SKM-1 (cell line): ENCODE results near the gene RIPOR1.
"Not testable (repeated sequence)": the region's sequence is repeated elsewhere in the genome, so short reads cannot be mapped to it uniquely, and the experiment has no call there.

Experiments
- DNase-seq: peaks from one replicate; lab custom pipeline; 2025; ENCODE audit not compliant: unreplicated experiment; lab: John Stamatoyannopoulos, UW

Gene RIPOR1, protein sequence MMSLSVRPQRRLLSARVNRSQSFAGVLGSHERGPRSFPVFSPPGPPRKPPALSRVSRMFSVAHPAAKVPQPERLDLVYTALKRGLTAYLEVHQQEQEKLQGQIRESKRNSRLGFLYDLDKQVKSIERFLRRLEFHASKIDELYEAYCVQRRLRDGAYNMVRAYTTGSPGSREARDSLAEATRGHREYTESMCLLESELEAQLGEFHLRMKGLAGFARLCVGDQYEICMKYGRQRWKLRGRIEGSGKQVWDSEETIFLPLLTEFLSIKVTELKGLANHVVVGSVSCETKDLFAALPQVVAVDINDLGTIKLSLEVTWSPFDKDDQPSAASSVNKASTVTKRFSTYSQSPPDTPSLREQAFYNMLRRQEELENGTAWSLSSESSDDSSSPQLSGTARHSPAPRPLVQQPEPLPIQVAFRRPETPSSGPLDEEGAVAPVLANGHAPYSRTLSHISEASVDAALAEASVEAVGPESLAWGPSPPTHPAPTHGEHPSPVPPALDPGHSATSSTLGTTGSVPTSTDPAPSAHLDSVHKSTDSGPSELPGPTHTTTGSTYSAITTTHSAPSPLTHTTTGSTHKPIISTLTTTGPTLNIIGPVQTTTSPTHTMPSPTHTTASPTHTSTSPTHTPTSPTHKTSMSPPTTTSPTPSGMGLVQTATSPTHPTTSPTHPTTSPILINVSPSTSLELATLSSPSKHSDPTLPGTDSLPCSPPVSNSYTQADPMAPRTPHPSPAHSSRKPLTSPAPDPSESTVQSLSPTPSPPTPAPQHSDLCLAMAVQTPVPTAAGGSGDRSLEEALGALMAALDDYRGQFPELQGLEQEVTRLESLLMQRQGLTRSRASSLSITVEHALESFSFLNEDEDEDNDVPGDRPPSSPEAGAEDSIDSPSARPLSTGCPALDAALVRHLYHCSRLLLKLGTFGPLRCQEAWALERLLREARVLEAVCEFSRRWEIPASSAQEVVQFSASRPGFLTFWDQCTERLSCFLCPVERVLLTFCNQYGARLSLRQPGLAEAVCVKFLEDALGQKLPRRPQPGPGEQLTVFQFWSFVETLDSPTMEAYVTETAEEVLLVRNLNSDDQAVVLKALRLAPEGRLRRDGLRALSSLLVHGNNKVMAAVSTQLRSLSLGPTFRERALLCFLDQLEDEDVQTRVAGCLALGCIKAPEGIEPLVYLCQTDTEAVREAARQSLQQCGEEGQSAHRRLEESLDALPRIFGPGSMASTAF

DNA sequence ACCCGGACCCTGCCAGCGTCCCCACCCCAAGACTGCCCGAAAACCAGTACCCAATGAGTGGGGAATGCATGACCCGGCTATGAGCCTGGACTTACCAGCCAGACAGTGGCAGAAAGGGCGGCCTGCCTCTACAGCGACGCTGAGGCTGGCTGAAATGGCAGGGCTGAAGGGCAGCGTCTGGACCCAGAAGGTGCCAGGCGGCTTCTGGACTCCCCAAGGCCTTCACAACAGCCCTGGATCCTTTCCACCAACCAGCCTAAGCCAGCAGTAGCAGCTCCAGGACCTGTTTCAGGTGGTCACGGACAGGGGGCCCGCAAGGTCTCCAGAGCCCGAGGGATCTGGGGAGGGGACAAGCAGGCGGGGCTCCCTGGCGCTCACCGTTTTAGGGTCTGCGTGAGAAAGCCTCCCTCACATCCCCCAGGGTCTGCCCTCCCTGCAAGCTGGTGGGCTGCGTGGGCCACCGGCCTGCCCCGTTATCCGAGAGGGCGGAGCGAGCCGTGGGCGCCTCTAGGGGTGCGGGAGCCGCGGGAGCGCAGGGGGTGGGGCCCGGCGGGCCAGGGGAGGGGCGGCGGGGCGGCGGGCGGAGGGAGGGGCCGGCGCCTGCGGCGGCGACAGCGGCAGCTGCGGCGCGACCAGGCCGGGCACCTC, at the start of gene RIPOR1:
RIPOR1 (plus strand) TSS at position 608 of the 648 bp plus-strand sequence. CDS start 9,618 bp downstream, outside the sequence.
- no peak for DNase-seq

DNA sequence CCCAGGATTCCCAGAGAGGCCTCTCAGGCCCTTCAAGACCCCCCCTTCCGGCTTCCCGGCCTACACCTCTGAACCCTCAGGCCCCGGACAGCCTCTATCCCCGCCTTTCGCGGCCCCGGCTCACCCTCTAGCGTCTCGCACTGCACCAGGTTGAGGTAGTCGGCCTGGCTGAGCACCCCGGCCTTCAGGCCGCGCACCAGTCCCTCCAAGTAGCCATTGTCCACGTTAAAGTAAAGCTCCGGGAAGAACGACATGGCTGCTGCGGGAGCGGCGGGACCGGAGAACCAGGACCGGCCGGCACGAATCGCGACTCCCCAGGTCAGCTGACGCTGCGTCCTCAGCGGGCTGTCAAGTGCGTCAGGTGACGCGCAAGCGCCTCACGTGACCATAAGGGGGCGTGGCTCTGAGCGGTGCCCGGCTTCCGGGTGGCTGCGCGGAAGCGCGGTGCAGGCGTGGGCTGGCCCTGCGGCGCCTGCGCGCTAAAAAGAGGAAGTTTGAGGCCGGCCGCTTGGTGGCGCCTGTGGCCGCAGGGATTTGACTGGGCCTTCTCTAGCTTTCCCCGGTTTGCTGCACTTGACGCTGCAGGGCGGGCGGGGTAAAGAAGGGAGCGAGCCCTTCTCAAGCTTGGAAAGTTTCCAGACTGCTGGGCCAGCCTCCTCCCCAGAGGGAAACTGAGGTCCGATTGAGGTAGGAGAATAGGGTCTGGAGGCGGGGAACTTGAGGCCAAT, 47.6 kb upstream of the RIPOR1 start, which contains the start of gene ATP6V0D1:
ATP6V0D1 (minus strand) TSS at position 325 of the 728 bp plus-strand sequence; CDS start at position 254, 71 bp downstream.
- peak; percentile 94 for DNase-seq

DNA sequence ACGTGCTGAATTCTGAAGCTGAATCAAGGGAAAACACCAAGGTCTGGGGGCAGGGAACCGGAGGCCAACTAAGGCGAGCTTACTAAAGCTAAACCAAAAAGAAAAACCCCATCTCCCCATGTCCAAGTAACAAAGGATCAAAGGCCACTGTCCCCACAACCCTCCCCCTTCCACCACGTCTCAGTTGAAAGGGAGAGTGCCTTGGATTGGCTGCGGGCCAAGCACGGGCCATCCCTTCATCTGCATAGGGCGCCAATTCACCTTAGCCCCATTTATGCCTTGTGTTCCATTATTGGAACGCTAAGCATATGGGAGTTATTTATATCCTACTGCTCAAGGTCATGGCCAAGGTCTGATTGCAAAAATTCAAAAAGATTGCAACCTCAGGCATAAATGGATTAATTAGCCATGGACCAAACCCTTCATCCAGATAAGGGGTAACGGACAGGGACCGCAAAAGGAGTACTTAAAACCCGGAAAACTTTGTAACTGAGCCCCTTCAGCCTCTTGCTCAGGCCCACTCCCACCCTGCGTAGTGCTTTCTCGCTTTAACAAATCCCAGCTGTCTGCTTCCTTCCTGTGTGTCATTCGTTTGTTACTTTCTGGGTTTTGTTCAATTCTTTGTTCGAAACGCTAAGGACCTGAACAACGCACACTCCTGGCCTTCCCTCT, 46.9 kb upstream of the RIPOR1 start:
- no peak for DNase-seq

DNA sequence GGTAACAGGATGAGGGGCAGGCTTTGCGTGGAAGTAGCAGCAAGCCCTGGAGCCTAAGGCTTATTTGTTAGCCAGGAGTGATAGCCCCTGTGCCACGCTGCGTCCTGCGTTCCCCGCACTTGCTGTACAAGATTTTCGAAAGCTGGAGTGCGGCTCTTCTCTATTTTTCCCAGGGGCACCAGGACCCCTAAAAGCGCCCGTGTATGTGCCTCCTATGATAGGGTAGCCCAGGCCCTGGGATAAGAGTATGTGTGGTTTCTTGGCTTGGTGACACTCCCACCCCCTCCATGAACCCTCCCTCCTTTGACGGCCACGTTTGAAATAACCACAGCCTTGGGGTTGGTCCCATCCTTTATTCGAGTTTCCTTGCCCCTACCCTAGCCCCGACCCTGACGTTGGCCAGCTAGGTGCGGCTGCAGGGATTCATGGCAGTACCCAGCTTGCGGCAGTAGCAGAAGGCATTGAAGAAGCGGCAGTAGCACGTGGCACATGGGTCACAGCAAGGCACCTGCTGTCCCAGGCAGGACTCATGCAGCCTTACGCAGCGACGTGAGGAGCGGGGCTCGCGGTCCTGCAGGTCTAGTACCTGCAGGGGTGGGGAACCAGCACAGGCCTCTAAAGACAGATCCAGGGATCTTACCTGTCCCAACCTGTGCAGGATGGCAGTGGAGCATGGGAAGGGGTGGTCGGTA, 46.2 kb upstream of the RIPOR1 start:
- no peak for DNase-seq

DNA sequence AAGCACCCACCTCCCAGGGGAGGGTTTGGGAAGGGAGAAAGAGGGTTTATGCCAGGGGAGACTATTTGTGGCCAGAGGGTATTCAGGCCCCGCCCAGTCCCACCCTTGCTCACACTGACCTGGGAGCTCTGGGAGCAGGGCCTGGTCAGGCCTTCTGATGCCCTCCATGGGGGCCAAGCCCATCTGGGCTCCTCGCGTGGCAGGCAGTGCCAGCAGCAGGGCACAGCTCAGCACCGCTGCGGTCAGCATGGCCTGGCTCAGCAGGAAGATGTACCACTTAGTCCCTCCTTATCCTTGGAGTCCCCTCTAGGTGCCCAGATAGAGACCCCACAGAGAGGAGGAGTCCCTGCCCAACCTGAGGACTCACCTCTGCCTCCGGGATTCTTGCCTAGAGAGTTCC, 45.5 kb upstream of the RIPOR1 start, which contains the start of gene AGRP:
AGRP (minus strand) TSS at position 398 of the 400 bp plus-strand sequence; CDS start at position 249, 149 bp downstream.
- DNase-seq, result no peak

DNA sequence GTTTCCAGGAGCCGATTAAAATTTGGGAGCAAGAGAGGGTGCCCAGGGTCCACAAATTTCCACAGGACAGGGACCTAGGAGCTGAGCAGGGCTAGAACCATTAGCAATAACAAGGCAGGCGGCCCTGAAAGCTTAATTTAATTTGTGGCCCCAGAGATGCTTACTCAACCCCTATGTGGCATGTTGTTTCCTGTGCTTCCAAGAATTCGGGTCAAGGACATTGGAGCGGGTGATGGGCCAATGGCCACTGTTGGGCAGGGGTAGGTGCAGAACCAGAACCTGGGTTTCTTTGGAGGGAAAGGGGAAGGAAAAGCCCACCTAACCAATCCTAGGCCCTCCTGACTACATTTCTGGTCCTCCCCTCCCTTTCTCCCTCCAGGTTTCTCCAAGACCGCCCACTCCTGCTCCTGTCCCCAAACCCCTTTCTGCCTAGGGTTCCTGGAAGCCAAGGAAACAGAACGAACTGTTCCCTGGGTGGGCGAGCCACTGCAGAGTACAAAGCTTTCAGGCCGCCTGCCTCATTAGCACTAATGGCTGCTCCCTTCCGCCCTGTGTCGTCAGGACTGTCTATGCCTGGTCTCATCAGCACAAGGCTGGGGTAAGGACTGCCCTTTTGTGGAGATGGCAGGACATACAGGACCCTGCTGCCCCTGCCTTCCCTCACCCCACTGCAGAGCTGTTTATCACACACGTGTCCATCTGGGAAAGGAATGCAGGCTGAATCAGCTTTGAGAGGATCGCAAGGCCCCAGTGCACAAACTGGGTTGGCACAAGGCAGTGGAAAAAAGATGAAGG, 44.7 kb upstream of the RIPOR1 start:
- no peak for DNase-seq

DNA sequence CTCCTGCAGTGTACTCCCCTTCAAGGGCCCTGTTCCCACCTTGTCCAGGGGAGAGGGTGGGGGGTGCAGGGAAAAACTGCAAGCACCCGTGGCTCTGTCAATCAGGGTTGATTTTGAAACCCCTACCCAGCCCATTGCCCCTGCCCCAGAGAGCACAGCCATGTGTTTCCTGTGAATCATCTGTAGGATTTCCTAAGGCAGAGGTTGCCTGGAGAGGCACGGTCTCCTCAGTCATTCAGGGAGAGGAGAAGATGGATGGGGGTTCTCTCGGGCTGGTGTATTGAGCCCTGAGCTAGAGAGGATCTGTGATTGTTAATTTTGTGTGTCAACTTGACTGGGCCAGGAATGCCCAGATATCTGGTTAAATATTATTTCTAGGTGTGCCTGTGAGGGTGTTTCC, 41.8 kb upstream of the RIPOR1 start:
- DNase-seq, result peak; percentile 15

DNA sequence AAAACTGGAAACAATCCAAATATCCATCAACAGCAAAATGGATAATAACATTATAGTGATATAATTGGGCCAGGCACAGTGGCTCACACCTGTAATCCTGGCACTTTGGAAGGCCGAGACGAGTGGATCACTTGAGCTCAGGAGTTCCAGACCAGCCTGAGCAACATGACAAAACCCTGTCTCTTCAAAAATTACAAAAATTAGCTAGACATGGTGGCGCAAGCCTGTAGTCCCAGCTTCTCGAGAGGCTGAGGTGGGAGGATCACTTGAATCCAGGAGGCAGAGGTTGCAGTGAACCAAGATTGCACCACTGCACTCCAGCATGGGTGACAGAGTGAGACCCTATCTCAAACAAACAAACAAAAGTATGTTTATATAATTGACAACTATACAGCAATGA, 41.1 kb upstream of the RIPOR1 start:
- DNase-seq, result not testable (repeated sequence)

DNA sequence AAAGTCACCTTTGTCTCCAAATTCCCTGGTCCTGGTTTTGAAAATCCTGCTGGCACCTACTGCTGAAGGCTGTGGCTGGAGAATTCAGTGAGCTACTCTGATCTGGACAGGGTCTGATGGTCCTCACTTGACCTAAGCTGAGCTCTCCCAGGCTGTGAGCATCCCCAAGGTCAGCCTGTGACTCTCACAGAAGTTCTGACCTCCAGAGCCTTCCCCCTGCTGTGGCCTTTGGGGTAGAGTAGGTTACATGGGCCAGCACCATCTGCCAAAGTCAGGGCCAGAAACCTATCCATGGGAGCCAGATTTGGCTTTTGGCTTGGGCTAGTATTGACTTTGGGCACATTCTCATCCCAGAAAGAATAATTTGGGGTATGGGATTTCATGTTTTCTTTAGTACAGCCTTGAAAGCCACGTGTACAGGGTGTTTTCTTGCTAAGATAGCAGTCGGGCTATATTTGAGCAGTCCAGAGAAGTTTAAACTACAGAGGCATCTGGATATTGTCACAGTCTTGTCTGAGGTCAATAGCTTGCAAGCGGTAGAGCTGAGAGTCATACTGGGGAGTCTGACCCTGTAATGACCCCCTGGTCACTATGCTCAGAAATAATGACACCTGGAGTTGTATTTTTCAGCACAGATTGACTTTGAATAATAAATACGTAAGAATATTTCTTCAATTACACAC, 39.1 kb upstream of the RIPOR1 start:
- DNase-seq, result no peak

DNA sequence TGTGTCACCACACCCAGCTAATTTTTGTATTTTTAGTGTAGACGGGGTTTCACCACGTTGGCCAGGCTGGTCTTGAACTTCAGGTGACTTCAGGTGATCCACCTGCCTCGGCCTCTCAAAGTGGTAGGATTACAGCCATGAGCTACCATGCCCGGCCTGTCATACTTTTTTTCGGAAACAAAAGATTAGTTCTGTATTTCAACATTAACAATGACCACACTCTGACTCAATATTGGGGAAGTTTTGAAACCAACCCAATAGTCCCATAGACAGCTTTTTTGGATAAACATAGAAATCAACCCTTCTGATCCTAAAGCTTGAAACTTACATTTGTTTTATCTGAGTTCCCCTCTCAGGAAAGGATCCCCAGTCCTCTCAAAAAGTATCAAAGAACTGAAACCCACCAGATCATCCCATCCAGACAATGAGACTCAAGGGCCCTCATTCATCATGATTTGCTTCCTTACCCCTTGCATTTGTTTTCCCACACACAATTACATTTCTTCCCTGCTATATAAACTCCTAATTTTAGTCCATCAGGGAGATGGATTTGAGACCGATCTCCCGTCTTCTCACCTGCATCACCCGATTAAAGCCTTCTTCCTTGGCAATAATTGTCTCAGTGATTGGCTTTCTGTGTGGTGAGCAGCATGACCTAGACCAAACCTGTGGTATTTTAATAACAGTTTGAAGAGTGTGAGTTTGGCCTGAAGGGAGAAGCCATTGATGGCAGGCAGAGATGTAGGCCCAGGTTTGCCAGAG, 38.1 kb upstream of the RIPOR1 start:
- DNase-seq, result peak; percentile 52

DNA sequence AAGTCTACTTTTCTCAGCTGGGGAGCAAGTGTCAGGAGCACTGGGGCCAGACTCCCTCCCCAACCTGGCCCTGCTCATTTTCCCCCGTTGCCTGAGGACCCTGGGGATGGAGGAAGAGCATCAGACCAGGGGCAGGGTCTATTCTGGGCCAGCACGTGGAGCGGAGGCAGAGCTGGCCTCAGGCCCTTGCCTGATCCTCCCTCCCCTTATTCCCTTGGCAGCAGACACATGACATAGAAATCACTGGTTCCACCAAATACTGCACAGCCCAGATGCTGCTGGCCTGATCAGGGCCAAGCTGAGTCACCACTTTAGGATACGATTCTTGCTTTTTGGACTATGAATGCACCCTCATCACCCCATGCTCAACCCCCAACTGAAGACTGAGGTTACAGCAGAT, 29.5 kb upstream of the RIPOR1 start:
- DNase-seq, result no peak

DNA sequence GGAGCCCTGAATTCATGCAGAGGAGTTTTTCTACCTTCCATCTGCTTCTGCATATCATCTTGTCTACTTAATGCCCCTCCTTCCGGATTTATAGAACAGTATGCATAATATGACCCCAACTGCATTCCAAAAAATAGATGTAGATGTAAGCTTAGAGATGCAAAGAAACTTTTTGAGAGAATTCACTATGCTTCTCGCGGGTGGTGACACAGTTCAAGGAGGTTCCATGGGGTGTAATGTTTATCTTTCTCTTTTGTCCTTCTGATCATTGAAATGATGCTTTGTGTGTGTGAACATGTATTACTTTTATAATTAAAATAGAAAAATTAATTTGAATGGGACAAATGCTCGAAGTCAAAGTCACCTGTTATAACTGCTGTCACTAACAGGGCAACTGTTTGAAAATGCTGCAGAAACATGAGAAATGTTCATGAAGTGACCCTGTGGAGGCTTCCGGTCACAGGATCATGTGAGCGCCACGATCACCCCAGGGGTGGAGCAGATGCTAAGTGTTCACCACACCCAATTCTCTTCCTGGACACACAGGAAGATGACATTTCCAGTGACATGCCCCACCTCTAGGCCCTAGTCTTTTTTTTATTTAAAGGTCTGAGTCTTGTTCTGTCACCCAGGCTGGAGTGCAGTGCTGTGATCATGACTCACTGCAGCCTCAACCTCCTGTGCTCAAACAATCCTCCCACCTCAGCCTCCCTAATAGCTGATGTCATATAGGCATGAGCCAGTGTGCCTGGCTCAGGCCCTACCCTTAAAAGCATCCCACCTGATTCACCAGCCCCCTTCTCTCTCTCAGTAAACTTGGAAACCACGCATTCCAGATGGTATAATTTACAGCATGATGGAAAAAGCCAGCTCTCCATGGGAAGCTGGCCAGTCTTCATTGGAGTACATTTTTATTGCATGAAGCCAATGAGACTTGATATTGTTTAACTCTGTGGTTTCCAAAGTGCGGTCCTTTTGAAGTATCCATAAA, 24.3 kb upstream of the RIPOR1 start:
- DNase-seq, result no peak

DNA sequence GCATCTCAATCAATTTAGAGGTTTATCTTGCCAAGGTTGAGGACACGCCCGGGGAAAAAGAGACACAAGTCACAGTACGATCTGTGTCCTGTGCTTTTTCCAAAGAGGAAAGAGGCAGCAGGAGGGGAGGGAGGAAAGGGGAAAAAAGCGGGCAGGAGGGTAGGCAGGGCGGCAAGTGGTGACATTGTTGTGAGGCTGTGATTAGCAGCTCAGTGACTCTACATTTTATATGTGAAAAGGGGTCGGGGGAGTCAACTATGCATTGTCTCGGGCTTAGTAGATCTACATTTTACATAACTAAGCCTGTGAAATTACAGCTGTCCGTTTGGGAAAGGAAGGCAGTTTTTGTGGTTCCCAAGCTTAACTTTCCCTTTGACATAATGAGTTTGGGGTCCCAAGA, 22.2 kb upstream of the RIPOR1 start:
- no peak for DNase-seq

DNA sequence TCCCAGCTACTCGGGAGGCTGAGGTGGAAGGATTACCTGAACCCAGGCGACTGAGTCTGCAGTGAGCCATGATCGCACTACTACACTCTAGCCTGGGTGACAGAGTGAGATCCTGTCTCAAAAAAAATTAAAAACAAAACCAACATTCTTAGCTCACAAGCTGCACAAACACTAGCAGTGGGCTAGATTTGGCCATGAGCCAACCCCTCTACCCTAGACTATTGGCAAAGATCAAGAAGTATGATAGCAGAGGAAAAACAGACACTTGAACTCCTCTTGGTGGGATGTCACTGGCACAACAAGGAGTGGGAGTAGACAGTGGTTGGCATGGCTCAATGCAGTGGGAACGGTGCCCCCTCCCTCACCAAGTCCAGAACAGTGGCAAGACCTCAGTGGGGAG, 19.6 kb upstream of the RIPOR1 start:
- no peak for DNase-seq

DNA sequence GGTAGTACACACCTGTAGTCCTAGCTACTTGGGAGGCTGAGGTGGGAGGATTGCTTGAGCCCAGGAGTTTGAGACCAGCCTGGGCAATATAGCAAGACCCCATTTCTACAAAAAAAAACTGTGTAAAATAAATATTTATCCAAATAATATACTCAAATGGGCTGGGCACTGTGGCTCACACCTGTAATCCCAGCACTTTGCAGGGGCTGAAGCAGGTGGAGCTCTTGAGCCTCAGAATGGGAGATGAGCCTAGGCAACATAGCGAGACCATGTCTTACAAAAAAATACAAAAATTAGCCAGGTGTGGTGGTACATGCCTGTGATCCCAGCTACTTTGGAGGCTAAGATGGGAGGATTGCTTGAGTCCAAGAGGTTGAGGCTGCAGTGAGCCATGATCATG, 14.7 kb upstream of the RIPOR1 start:
- not testable (repeated sequence) for DNase-seq
